ENCODE results near the gene KDM4C. TPM values are rescaled to one million over a fixed set of nuclear protein-coding genes. Genes with fewer than 3 reads are reported as not detected.

KDM4C gene
- total and polyA plus RNA-seq, 2 of the 13 experiments (the other 11 are each of a cell fraction or from before 2014, with no cell fraction given) = 19.4 to 23.6 TPM

GRCh38 chr9:7103367-7103766 is 345.6 kb downstream of the KDM4C start:
- H3K27ac ChIP-seq (ENCODE audit: extremely low read length, insufficient read depth, low read length) = no peak overlapping the region
- FAIRE-seq = no peak
- no peak overlapping the region for H3K4me3 ChIP-seq (replicated peaks in 1 of 3; ENCODE audit: insufficient read depth in 1 of 3, low read depth in 2 of 3, low read length in 3 of 3)
- no peak for ATAC-seq
- no peak overlapping the region for H2AFZ ChIP-seq (ENCODE audit: low read length)
- ChIA-PET CTCF (ENCODE audit: low intra/inter-chr PET ratio, low total read pairs) (no interaction called here), POLR2A (no interaction called here)
- in situ Hi-C loops (cut with HindIII; ENCODE audit: extremely low pct_ligation_motif_present, low pct_unique_long_range_greater_than_20kb) = no loop called here
- no peak for DNase-seq (ENCODE audit: low spot score)
- H3K36me3 ChIP-seq (replicated peaks in 1 of 2; ENCODE audit: control insufficient read depth in 1 of 2, insufficient read depth in 2 of 2, low read length in 2 of 2) = peaks cover 4 to 22% of the 10 kb centered on the region in 2 experiments
- H3K4me2 ChIP-seq (ENCODE audit: low read depth, low read length) = no peak overlapping the region
- intact Hi-C loops (cut with micrococcal nuclease; ENCODE audit: unreplicated experiment) = no loop called here
- BruUV-seq (replicated peaks) = no TSS peak
- H3K27me3 ChIP-seq (ENCODE audit: control insufficient read depth in 1 of 2, insufficient read depth in 2 of 2, low read length in 2 of 2) = no peaks in the 10 kb centered on the region
- no peaks in the 10 kb centered on the region for H3K4me1 ChIP-seq (ENCODE audit: insufficient read depth, low read length)
- 98% methylated on average over 7 of the region's 7 CpGs for WGBS (ENCODE audit: low lambda C conversion rate)
- H3K9me3 ChIP-seq (ENCODE audit: low read length) = no peaks in the 10 kb centered on the region
- H4K20me1 ChIP-seq (ENCODE audit: insufficient read depth, low read length) = no peaks in the 10 kb centered on the region
- no peaks in the 10 kb centered on the region for H3K79me2 ChIP-seq (ENCODE audit: insufficient read depth, low read length)
- no peak overlapping the region for H3K9ac ChIP-seq (ENCODE audit: insufficient read depth, low read depth, low read length)
- TF ChIP-seq NPAS2 (CRISPR knock-in tag; IDR thresholded peaks at IDR 0.05; ENCODE audit: borderline replicate concordance) = no peak
- no peak for TF ChIP-seq GABPA (IDR thresholded peaks at IDR 0.05; ENCODE audit: low read depth, low read length)
- no peak for TF ChIP-seq GABPA (CRISPR knock-in tag; IDR thresholded peaks at IDR 0.05; ENCODE audit: low read depth)
- TF ChIP-seq KMT2B (CRISPR knock-in tag; IDR thresholded peaks at IDR 0.05) = no peak
- no peak for TF ChIP-seq ZNF605 (CRISPR knock-in tag; IDR thresholded peaks at IDR 0.05)
- no peak for TF ChIP-seq ZNF569 (CRISPR knock-in tag; IDR thresholded peaks at IDR 0.05; ENCODE audit: borderline replicate concordance)
- TF ChIP-seq ZSCAN12 (CRISPR knock-in tag; IDR thresholded peaks at IDR 0.05) = no peak
- TF ChIP-seq GMEB1 (CRISPR knock-in tag; IDR thresholded peaks at IDR 0.05; ENCODE audit: borderline replicate concordance) = no peak
- TF ChIP-seq ATRX (CRISPR knock-in tag; IDR thresholded peaks at IDR 0.05; ENCODE audit: borderline replicate concordance) = no peak
- TF ChIP-seq SMARCE1 (IDR thresholded peaks at IDR 0.05; ENCODE audit: borderline replicate concordance) = no peak
- TF ChIP-seq RFXANK (CRISPR knock-in tag; IDR thresholded peaks at IDR 0.05) = no peak
- TF ChIP-seq ZFP41 (CRISPR knock-in tag; IDR thresholded peaks at IDR 0.05; ENCODE audit: borderline replicate concordance) = no peak
